ENCODE measurements around the gene PILRA.

GRCh38 chr7:100352984-100353684 lies 20.2 kb upstream of the PILRA start:
- TF ChIP-seq CTCF (IDR thresholded peaks at IDR 0.05) (no peak), POLR2A (IDR thresholded peaks at IDR 0.05) (no peak)

Measured in adrenal gland (tissue), 5 donors.